ENCODE data around the gene CEP97.

GRCh38 chr3:101729586-101729985 lies 5.2 kb downstream of the CEP97 start:
- TF ChIP-seq ZNF655 (CRISPR knock-in tag; IDR thresholded peaks at IDR 0.05), result no peak
- no peak for TF ChIP-seq EZH2 (IDR thresholded peaks at IDR 0.05; ENCODE audit: borderline replicate concordance, low read depth, low read length)
- TF ChIP-seq PHF21A (IDR thresholded peaks at IDR 0.05; ENCODE audit: borderline replicate concordance, low read depth), result no peak
- TF ChIP-seq POLR2AphosphoS5 (IDR thresholded peaks at IDR 0.05; ENCODE audit: control insufficient read depth, insufficient read depth, low read depth, low read length), result no peak

Data from K562 (cell line).